H9 (cell line): ENCODE data around the gene ILDR1. TPM values are rescaled to one million over a fixed set of nuclear protein-coding genes. Genes with fewer than 3 reads are reported as not detected.

Experiments used
- DNase-seq: peaks from one replicate; pipeline ENCODE4 v3.0.0-alpha.2; 2017
- H2AFZ ChIP-seq: one replicate; pipeline ENCODE4 v1.6.1; 2013; ENCODE audit warnings: mild to moderate bottlenecking, low read length, control low read depth, moderate library complexity
- H2AK5ac ChIP-seq: 2 replicates; pipeline ENCODE4 v1.6.1; 2013; ENCODE audit warnings: low read length, control low read depth, mixed read lengths; ENCODE audit not compliant: insufficient read length
- H2BK120ac ChIP-seq: one replicate; pipeline ENCODE4 v1.6.1; 2013; ENCODE audit warnings: low read depth, mild to moderate bottlenecking, low read length, control low read depth, inconsistent platforms; ENCODE audit not compliant: poor library complexity, severe bottlenecking
- H2BK12ac ChIP-seq: 2 replicates; pipeline ENCODE4 v1.6.1; 2013; ENCODE audit warnings: low read length, control low read depth, mixed read lengths, low read depth; ENCODE audit not compliant: insufficient read length
- H2BK15ac ChIP-seq: 2 replicates; pipeline ENCODE4 v1.6.1; 2013; ENCODE audit warnings: low read depth, low read length, control low read depth
- H2BK20ac ChIP-seq: one replicate; pipeline ENCODE4 v1.6.1; 2013; ENCODE audit warnings: low read depth, mild to moderate bottlenecking, low read length, control low read depth, inconsistent platforms; ENCODE audit not compliant: poor library complexity, severe bottlenecking
- H2BK5ac ChIP-seq: 2 replicates; pipeline ENCODE4 v1.6.1; 2013; ENCODE audit warnings: low read length, control low read depth, mixed read lengths; ENCODE audit not compliant: insufficient read length
- H3K14ac ChIP-seq: 2 replicates; pipeline ENCODE4 v1.6.1; 2013; ENCODE audit warnings: low read length, control low read depth; ENCODE audit not compliant: insufficient read depth
- H3K18ac ChIP-seq: 2 replicates; pipeline ENCODE4 v1.6.1; 2013; ENCODE audit warnings: low read depth, mild to moderate bottlenecking, mixed read lengths, low read length, control low read depth; ENCODE audit not compliant: insufficient read length
- H3K23ac ChIP-seq: 2 replicates; pipeline ENCODE4 v1.6.1; 2013; ENCODE audit warnings: low read length, control low read depth, mixed read lengths, low read depth; ENCODE audit not compliant: insufficient read length
- H3K23me2 ChIP-seq: 2 replicates; pipeline ENCODE4 v1.6.1; 2013; ENCODE audit warnings: low read depth, mild to moderate bottlenecking, mixed read lengths, low read length, control low read depth; ENCODE audit not compliant: insufficient read length, poor library complexity, severe bottlenecking
- H3K27ac ChIP-seq: 2 replicates; pipeline ENCODE4 v1.5.1; 2013; ENCODE audit warnings: low read length, control low read depth, mixed read lengths, low read depth; ENCODE audit not compliant: insufficient read length
- H3K27me3 ChIP-seq: 2 replicates; pipeline ENCODE4 v1.6.1; 2013; ENCODE audit warnings: low read length, control low read depth, inconsistent platforms; ENCODE audit not compliant: insufficient read depth
- H3K4ac ChIP-seq: 2 replicates; pipeline ENCODE4 v1.6.1; 2013; ENCODE audit warnings: low read depth, mild to moderate bottlenecking, control low read depth, inconsistent platforms, low read length, moderate library complexity
- H3K4me1 ChIP-seq: 2 replicates; pipeline ENCODE4 v1.6.1; 2013; ENCODE audit warnings: low read length, control low read depth, inconsistent platforms; ENCODE audit not compliant: insufficient read depth
- H3K4me2 ChIP-seq: 2 replicates; pipeline ENCODE4 v1.6.1; 2013; ENCODE audit warnings: low read length, control low read depth, mixed read lengths; ENCODE audit not compliant: insufficient read length, insufficient read depth
- H3K56ac ChIP-seq: 2 replicates; pipeline ENCODE4 v1.6.1; 2013; ENCODE audit warnings: low read depth, mild to moderate bottlenecking, mixed read lengths, low read length, control low read depth; ENCODE audit not compliant: insufficient read length
- H3K79me1 ChIP-seq: 2 replicates; pipeline ENCODE4 v1.6.1; 2013; ENCODE audit warnings: low read depth, mild to moderate bottlenecking, moderate library complexity, low read length, control low read depth, inconsistent platforms; ENCODE audit not compliant: insufficient read depth, poor library complexity, severe bottlenecking
- H3K79me2 ChIP-seq: 2 replicates; pipeline ENCODE4 v1.6.1; 2013; ENCODE audit warnings: low read length, control low read depth, inconsistent platforms; ENCODE audit not compliant: insufficient read depth
- H3K9ac ChIP-seq: 2 replicates; pipeline ENCODE4 v1.6.1; 2013; ENCODE audit warnings: low read length, control low read depth, mixed read lengths; ENCODE audit not compliant: insufficient read length; ENCODE audit errors: extremely low read depth
- H3K9me3 ChIP-seq: one replicate; pipeline ENCODE4 v1.6.1; 2013; ENCODE audit warnings: low read depth, low read length, inconsistent platforms; ENCODE audit not compliant: control insufficient read depth
- H3T11ph ChIP-seq: one replicate; pipeline ENCODE4 v1.6.1; 2013; ENCODE audit warnings: mild to moderate bottlenecking, low read length, control low read depth, inconsistent platforms
- H4K20me1 ChIP-seq: one replicate; pipeline ENCODE4 v1.6.1; 2013; ENCODE audit not compliant: control insufficient read depth, insufficient read length, insufficient read depth
- H4K5ac ChIP-seq: 2 replicates; pipeline ENCODE4 v1.6.1; 2013; ENCODE audit warnings: low read depth, mild to moderate bottlenecking, mixed read lengths, low read length, control low read depth; ENCODE audit not compliant: insufficient read length
- H4K8ac ChIP-seq: replicated peaks from 2 replicates; pipeline ENCODE4 v1.6.1; 2013; ENCODE audit warnings: low read length, control low read depth, mixed read lengths, low read depth; ENCODE audit not compliant: insufficient read length
- H4K91ac ChIP-seq: 2 replicates; pipeline ENCODE4 v1.6.1; 2013; ENCODE audit warnings: low read depth, mild to moderate bottlenecking, moderate library complexity, mixed read lengths, low read length, control low read depth; ENCODE audit not compliant: insufficient read length
- H3K27ac Mint-ChIP-seq, 3 experiments: 2 replicates in 2 of 3; 3 replicates in 1 of 3; pipeline ENCODE4 v1.8.0; 2020 to 2021; ENCODE audit warnings: mixed read lengths in 3 of 3, mild to moderate bottlenecking in 1 of 3, moderate library complexity in 1 of 3
- H3K27me3 Mint-ChIP-seq: 2 replicates; pipeline ENCODE4 v1.8.0; 2021; ENCODE audit warnings: low read depth, mild to moderate bottlenecking, moderate library complexity, mixed read lengths
- H3K36me3 Mint-ChIP-seq, 3 experiments: 2 replicates in 2 of 3; 3 replicates in 1 of 3; pipeline ENCODE4 v1.8.0; 2020 to 2021; ENCODE audit warnings: low read depth in 3 of 3, mixed read lengths in 3 of 3; ENCODE audit not compliant: insufficient read depth in 1 of 3
- H3K4me1 Mint-ChIP-seq, 2 experiments: 2 replicates each; pipeline ENCODE4 v1.8.0; 2020; ENCODE audit warnings: mixed read lengths in 2 of 2
- H3K4me3 Mint-ChIP-seq, 2 experiments: 2 replicates in 1 of 2; 3 replicates in 1 of 2; pipeline ENCODE4 v1.8.0; 2020 to 2021; ENCODE audit warnings: mild to moderate bottlenecking in 2 of 2, mixed read lengths in 2 of 2, moderate library complexity in 1 of 2
- H3K9me3 Mint-ChIP-seq, 2 experiments: 2 replicates in 1 of 2; 3 replicates in 1 of 2; pipeline ENCODE4 v1.8.0; 2020; ENCODE audit warnings: mild to moderate bottlenecking in 2 of 2, mixed read lengths in 2 of 2, moderate library complexity in 1 of 2
- CTCF ChIP-seq: fragments of 200-600 bp; sonication (generic); conservative IDR thresholded peaks from 3 replicates; pipeline ENCODE4 v1.8.0; 2021; ENCODE audit warnings: antibody characterized with exemption, mild to moderate bottlenecking
- WGBS: extraction: QIAGEN DNeasy Blood & Tissue Kit; methylation state at CpG from one replicate; pipeline ENCODE4 v1.1.7; 2013; ENCODE audit warnings: missing lambda C conversion rate, low lambda C conversion rate, mixed read lengths; ENCODE audit not compliant: insufficient read length; ENCODE audit errors: extremely low coverage; 5-methylcytosine and 5-hydroxymethylcytosine counted together
- total RNA-seq: library from RNA; stranded (reverse); gene quantifications from 2 replicates; pipeline ENCODE4 v1.2.1, GENCODE V29; 2021

The ILDR1 gene
- total RNA-seq, 1 experiment from 2014 or later = 0.68 TPM

- Histone ChIP-seq H2BK120ac (no peak overlapping the region), H3K79me2 (no peaks in the 10 kb centered on the region), H2BK20ac (no peak overlapping the region), H3K14ac (no peak overlapping the region), H3T11ph (no peak overlapping the region), H3K9ac (no peak overlapping the region), H2BK12ac (no peak overlapping the region), H3K4ac (no peak overlapping the region), H4K91ac (no peak overlapping the region), H4K8ac (no peak overlapping the region), H2BK5ac (no peak overlapping the region), H3K4me2 (no peak overlapping the region), H3K56ac (no peak overlapping the region), H2AK5ac (no peak overlapping the region), H4K20me1 (no peaks in the 10 kb centered on the region), H2BK15ac (no peak overlapping the region), H3K18ac (no peak overlapping the region), H3K4me1 (no peaks in the 10 kb centered on the region), H3K23me2 (no peaks in the 10 kb centered on the region), H2AFZ (no peak overlapping the region), H3K27ac (no peak overlapping the region), H3K79me1 (no peaks in the 10 kb centered on the region), H3K23ac (no peak overlapping the region), H3K9me3 (no peaks in the 10 kb centered on the region), H3K27me3 (no peaks in the 10 kb centered on the region), H4K5ac (no peak overlapping the region)
- no peak overlapping the region for H3K4me3 Mint-ChIP-seq
- no peak for DNase-seq
- no peak for TF ChIP-seq CTCF
- peaks cover 0 to 8% of the 10 kb centered on the region in 2 experiments; a peak in 2 of 5 replicates for H3K9me3 Mint-ChIP-seq
- peaks cover 2 to 5% of the 10 kb centered on the region in 2 experiments; a peak in 1 of 4 replicates for H3K4me1 Mint-ChIP-seq
- no peaks in the 10 kb centered on the region for H3K27me3 Mint-ChIP-seq
- no CpG with 5 or more reads among the region's 1 CpG for WGBS
- no peak overlapping the region for H3K27ac Mint-ChIP-seq
- H3K36me3 Mint-ChIP-seq = peaks cover 0 to 9% (median 5%) of the 10 kb centered on the region in 3 experiments; a peak in 3 of 7 replicates
These were observed 73.4 kb downstream of the ILDR1 start for GRCh38 chr3:121948641-121949040.
